Neural crest cell (in vitro differentiated cells): ENCODE results near the gene TCEA2. TPM values are rescaled to one million over a fixed set of nuclear protein-coding genes. Genes with fewer than 3 reads are reported as not detected.
A peak's percentile ranks its signal among the peaks of the same experiment; 100 is the strongest.

Experiments
- DNase-seq: peaks from one replicate; pipeline ENCODE4 v3.0.0; 2021; ENCODE audit warnings: low read depth, mixed read lengths, low spot score
- H3K27ac Mint-ChIP-seq: one replicate; pipeline ENCODE4 v1.8.0; 2021; ENCODE audit warnings: mild to moderate bottlenecking, mixed read lengths; ENCODE audit not compliant: unreplicated experiment
- H3K27me3 Mint-ChIP-seq: 2 replicates; pipeline ENCODE4 v1.8.0; 2021; ENCODE audit warnings: low read depth, mild to moderate bottlenecking, mixed read lengths
- H3K36me3 Mint-ChIP-seq: 2 replicates; pipeline ENCODE4 v1.8.0; 2021; ENCODE audit warnings: low read depth, mild to moderate bottlenecking, mixed read lengths
- H3K4me1 Mint-ChIP-seq: 2 replicates; pipeline ENCODE4 v1.8.0; 2021; ENCODE audit warnings: mixed read lengths
- H3K4me3 Mint-ChIP-seq: one replicate; pipeline ENCODE4 v1.8.0; 2021; ENCODE audit warnings: mild to moderate bottlenecking, mixed read lengths
- H3K9me3 Mint-ChIP-seq: 2 replicates; pipeline ENCODE4 v1.8.0; 2021; ENCODE audit warnings: mixed read lengths
- CTCF ChIP-seq: fragments of 200-600 bp; sonication (generic); conservative IDR thresholded peaks from 2 replicates; pipeline ENCODE4 v1.5.0; 2021; ENCODE audit warnings: antibody characterized with exemption, mild to moderate bottlenecking
- total RNA-seq: library from RNA; stranded (reverse); gene quantifications from 2 replicates; pipeline ENCODE4 v1.2.1, GENCODE V29; 2021

TCEA2 gene
- total RNA-seq, 1 donor from 2014 or later: 82.5 TPM

GRCh38 chr20:64082126-64082731, 19.2 kb downstream of the TCEA2 start:
- H3K9me3 Mint-ChIP-seq: no peaks in the 10 kb centered on the region
- no peak for TF ChIP-seq CTCF

DNA sequence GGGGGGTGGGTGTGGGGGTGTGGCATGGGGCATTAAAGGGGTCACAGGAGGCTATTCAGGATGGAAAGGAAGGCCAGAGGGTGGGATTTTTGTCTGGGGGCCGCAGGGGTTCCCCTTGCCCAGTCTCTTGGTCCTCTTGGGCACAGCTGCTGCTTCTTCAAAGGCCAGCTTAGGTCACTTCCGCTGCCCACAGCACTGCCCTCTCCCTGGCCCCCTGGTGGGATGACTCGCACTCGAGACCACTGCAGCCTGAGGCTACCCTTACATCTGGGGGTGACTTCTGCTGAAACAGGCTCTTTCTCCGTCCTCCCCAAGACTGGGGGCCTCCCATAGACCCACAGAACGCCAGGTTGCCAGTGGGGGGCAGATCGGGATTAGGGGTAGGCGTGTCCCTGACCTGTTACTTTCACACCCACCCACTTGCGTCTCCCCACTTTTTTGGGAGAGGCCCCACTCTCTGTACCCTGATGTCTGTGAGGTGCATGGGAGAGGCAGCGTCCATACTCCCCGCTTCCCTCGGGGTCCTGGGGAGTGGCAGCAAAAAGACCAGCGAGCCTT, 19.9 kb downstream of the TCEA2 start:
- peaks cover 30% of the 10 kb centered on the region for H3K4me1 Mint-ChIP-seq
- H3K27ac Mint-ChIP-seq: no peak overlapping the region

More at GRCh38 chr20:64082126-64082731, 19.2 kb downstream of the TCEA2 start:
- no peak overlapping the region for H3K27ac Mint-ChIP-seq
- H3K4me3 Mint-ChIP-seq: peak overlapping the region; percentile 83
- H3K36me3 Mint-ChIP-seq: no peaks in the 10 kb centered on the region
- H3K4me1 Mint-ChIP-seq: peaks cover 30% of the 10 kb centered on the region
- DNase-seq: no peak
- peaks cover 55% of the 10 kb centered on the region for H3K27me3 Mint-ChIP-seq

DNA sequence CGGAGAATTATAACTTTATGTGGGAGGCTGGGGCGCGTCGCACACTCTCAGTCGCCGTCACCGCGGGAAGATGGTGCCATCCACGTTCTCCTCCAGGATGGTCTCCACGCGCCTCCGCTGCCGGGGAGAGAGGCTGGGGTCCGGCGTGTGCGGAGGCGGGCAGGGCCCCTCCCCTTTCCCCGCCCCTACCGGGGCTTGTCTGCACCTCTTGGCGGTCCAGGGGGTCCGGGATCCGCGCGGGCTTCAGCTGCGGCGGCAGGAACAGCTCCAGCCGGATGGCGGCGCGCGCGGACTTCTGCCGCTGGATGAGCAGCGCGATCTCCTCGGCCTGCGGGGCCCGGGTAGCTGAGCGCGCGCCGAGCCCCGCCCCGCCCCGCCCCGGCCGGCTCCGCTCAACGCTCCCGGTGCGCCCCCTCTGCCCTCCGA, 20.4 kb downstream of the TCEA2 start:
- no peaks in the 10 kb centered on the region for H3K9me3 Mint-ChIP-seq
- peaks cover 64% of the 10 kb centered on the region for H3K27me3 Mint-ChIP-seq
- peak overlapping the region; percentile 67 for H3K4me3 Mint-ChIP-seq
- H3K4me1 Mint-ChIP-seq: peaks cover 30% of the 10 kb centered on the region
- peak; percentile 73 for DNase-seq
- peak; percentile 67 for TF ChIP-seq CTCF
- H3K27ac Mint-ChIP-seq: no peak overlapping the region
- no peaks in the 10 kb centered on the region for H3K36me3 Mint-ChIP-seq

More for the DNA sequence above, 19.9 kb downstream of the TCEA2 start:
- DNase-seq: no peak
- Mint-ChIP-seq H3K27me3 (peaks cover 59% of the 10 kb centered on the region), H3K9me3 (no peaks in the 10 kb centered on the region), H3K36me3 (no peaks in the 10 kb centered on the region), H3K4me3 (peak overlapping the region; percentile 67)
- no peak for TF ChIP-seq CTCF

DNA sequence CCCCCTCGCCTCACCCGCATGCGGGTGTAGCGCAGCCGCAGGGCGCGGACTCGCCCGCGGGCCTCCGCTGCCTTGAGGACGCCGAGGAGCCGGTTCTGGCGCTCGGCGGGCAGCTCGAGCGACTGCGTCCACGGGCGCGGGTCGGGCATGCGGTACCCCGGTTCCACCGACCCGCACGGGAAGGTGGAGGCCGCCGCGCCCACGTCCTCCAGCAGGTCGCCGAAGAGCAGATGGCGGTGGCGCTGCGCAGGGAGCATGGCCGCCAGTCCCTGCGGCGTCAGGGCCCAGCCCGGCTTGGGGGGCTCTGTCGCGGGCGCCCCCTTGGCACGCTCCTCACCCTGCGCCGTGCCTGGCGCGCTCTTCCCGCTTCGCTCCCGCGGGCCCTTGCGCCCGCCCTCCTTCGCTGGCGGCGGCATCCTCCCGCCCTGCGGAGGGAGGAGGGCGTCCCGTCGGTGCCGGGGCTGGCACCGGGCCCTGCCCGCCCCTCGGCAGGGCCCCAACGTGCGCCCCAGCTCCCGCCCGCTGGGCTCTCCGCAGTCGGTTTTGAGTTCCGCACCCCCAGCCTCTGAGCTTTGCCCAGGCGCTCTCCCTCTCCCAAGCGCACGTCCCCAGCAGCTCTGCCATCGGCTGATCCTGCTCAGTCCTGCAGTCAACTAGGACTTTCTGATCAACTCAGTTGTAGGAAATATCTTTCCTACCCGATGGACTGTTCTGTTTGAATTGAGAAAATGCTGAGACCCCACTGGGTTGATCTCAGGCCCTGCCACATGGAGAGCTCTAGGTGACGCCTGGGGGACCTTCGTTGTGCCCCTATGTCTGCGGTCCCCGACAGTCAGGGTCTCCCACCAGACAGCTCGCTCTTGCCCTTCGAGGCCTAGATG, 21.0 kb downstream of the TCEA2 start, which contains the start of gene LKAAEAR1:
TSS of gene LKAAEAR1 (minus strand) at position 595 of the 881 bp plus-strand sequence. CDS start at position 416, 179 bp downstream.
- DNase-seq: no peak

More for the DNA sequence above, 21.0 kb downstream of the TCEA2 start, which contains the start of gene LKAAEAR1:
- TF ChIP-seq CTCF: no peak
- H3K4me1 Mint-ChIP-seq: peaks cover 26% of the 10 kb centered on the region
- no peaks in the 10 kb centered on the region for H3K9me3 Mint-ChIP-seq
- no peak within 1 kb of the TSS for H3K27ac Mint-ChIP-seq
- no peaks in the 10 kb centered on the region for H3K36me3 Mint-ChIP-seq
- H3K27me3 Mint-ChIP-seq: peaks cover 71% of the 10 kb centered on the region
- peak within 1 kb of the TSS; percentile 88 for H3K4me3 Mint-ChIP-seq
